Stimulated activated CD8-positive, alpha-beta memory T cell treated with anti-CD3 and anti-CD28 coated beads, Interleukin-4, amount 100 ng/mL, for 4 hours (primary cell): ENCODE measurements around the gene ITPRIP.

Source experiments
- DNase-seq, 2 donors: peaks; one replicate each; pipeline ENCODE4 v3.0.0-alpha.2; 2020; ENCODE audit warnings: low read depth in 2 of 2, low spot score in 1 of 2

Gene ITPRIP

GRCh38 chr10:104340641-104341040 lies 2.4 kb upstream of the ITPRIP start:
- no peak for DNase-seq

GRCh38 chr10:104340111-104340526 lies 1.9 kb upstream of the ITPRIP start:
- DNase-seq: no peak

- no peak for DNase-seq
Observed at GRCh38 chr10:104339469-104340110, 1.3 kb upstream of the ITPRIP start.

GRCh38 chr10:104337521-104337984 lies 712 bp downstream of the ITPRIP start:
- DNase-seq: no peak

- DNase-seq: no peak
Observed at GRCh38 chr10:104336821-104337467, 1.3 kb downstream of the ITPRIP start.

GRCh38 chr10:104334965-104335650 lies 3.2 kb downstream of the ITPRIP start:
- DNase-seq: no peak

- no peak for DNase-seq
Observed at GRCh38 chr10:104334561-104334960, 3.7 kb downstream of the ITPRIP start.

- DNase-seq: no peak
Observed at GRCh38 chr10:104333728-104334373, 4.4 kb downstream of the ITPRIP start.

GRCh38 chr10:104333032-104333727 lies 5.1 kb downstream of the ITPRIP start:
- DNase-seq: peak; percentile 31 to 62

GRCh38 chr10:104332243-104333031 lies 5.8 kb downstream of the ITPRIP start:
- no peak for DNase-seq

- no peak for DNase-seq
Observed at GRCh38 chr10:104331208-104331838, 6.9 kb downstream of the ITPRIP start.

GRCh38 chr10:104330168-104331110 lies 7.8 kb downstream of the ITPRIP start:
- DNase-seq: no peak

- no peak for DNase-seq
Observed at GRCh38 chr10:104329735-104330134, 8.5 kb downstream of the ITPRIP start.

- DNase-seq: peak; percentile 43 to 79
Observed at GRCh38 chr10:104328896-104329710, 9.2 kb downstream of the ITPRIP start.

GRCh38 chr10:104328646-104328895 lies 9.7 kb downstream of the ITPRIP start:
- no peak for DNase-seq

- DNase-seq: no peak
Observed at GRCh38 chr10:104327745-104328645, 10.3 kb downstream of the ITPRIP start.

GRCh38 chr10:104326991-104327610 lies 11.2 kb downstream of the ITPRIP start:
- no peak for DNase-seq
